ENCODE data around the gene FBXO38.

Gene FBXO38, protein sequence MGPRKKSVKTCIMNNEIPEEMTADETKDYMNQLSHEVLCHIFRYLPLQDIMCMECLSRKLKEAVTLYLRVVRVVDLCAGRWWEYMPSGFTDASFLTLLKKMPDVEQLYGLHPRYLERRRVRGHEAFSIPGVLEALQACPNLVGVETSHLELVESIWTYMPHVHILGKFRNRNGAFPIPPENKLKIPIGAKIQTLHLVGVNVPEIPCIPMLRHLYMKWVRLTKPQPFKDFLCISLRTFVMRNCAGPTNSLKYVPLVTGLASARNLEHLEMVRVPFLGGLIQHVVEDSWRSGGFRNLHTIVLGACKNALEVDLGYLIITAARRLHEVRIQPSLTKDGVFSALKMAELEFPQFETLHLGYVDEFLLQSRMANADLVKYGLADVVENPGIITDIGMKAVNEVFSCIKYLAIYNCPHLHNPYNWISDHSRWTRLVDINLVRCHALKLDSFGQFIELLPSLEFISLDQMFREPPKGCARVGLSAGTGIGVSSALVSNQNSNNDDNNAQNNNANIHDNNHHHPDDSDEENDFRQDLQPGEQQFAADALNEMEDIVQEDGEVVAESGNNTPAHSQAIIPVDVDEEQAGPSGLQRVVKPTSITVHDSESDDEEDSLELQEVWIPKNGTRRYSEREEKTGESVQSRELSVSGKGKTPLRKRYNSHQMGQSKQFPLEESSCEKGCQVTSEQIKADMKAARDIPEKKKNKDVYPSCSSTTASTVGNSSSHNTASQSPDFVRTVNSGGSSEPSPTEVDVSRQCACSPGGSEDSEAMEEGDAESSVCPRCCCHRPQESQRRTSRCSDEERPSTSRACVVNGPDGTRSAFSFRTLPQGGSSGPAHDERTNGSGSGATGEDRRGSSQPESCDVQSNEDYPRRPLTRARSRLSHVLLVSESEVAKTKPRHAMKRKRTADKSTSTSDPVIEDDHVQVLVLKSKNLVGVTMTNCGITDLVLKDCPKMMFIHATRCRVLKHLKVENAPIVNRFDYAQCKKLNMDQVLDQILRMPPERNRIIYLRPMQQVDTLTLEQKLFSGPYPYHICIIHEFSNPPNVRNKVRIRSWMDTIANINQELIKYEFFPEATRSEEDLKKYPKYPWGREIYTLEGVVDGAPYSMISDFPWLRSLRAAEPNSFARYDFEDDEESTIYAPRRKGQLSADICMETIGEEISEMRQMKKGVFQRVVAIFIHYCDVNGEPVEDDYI

DNA sequence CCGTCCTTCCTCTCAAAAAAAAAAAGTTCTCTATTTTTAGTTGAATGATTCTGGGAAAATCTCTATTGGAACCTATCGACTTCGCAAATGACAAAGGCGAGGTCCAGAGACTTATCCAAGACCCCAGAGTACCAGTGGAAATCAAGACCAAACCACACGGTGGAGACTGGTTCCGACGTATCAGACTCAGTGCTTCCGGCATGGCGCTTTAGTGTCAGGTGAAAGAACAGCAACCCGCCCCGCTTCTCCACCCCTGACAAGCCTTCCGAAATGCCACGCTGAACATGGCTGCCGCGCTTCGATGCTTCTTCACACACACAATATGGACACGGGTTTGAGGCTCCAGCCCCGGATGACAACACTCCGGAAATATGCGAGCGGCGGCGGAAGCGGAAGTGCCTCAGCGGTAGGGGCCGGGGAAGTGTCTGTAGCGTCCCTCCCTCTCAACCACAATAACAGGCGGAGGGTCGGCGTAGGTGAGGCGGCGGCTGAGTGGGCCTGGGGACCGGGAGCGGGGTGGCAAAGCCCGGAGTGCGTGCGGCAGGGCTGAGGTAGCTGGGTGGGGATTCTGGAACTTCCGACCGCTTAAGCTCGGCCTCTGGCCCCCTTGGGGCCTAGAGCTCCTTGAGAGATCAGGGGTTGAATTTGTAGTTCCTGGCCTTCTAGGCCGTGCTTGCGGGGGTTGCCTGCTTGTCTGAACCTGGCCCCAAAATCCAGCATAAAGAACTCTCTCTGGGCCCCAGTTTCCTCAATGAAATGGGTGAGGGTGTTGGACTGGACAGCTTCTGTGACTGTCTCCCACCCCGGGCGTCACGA is at the start of gene FBXO38:
Gene FBXO38 (plus strand): TSS at position 395 of the 816 bp plus-strand sequence. CDS start 10,819 bp downstream, outside the sequence.
- DNase-seq (ENCODE audit: low read depth): peak; percentile 96

DNA sequence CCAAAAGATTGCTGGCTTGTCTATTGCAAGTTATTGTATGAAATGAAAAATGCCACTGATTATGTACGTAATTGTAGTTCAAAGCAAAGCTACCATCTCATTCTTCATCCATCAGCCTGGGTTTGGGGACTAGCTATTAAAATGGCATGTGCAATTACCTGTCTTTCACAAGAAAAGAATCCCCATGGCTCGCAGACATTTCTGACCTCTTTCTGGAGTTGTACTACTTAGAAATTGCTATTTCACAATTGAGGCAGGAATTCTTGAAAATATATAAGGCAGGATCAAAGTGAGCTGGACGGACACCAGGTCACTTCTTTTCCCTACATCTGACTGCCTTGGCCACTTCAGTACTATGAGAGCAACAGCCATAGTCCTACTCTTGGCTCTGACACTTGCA is 48.5 kb upstream of the FBXO38 start, which contains the start of gene SPINK9:
Gene SPINK9 (plus strand): TSS at position 301 of the 400 bp plus-strand sequence. CDS start 55 bp downstream, at position 356.
- DNase-seq (ENCODE audit: low read depth): no peak

DNA sequence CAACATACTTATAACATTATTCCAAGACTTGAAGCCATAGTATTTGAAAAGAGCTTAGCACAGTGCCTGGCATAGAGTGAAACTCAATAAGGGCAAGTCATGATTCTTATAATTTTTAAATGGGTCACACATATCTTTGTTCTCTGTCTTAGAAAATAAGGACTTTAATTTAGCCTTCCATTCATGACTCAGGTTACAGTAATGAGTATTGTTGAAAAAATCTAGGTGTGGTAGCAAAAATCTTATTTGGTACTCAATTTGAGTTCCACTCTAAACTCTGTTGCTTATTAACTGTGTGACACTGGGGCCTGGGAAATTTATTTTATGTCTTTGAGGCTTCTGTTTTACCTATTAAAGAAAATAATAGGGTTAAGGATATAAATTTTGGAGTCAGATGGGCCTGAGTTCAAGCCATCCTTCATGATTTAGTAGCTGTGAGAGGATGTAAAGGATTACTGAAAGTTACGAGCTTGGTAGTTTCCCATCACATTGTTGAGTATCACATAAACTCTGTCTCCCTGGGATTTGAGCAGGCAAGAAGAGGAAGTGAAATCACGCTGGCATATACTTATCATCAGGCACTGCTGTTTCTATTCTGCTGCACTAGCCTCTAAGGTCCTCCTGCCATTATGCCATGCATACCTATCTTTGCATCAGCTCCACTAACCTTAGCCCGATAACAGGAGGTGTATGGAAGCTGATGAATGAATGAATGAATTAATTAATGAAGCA is 46.9 kb upstream of the FBXO38 start:
- DNase-seq (ENCODE audit: low read depth): no peak

DNA sequence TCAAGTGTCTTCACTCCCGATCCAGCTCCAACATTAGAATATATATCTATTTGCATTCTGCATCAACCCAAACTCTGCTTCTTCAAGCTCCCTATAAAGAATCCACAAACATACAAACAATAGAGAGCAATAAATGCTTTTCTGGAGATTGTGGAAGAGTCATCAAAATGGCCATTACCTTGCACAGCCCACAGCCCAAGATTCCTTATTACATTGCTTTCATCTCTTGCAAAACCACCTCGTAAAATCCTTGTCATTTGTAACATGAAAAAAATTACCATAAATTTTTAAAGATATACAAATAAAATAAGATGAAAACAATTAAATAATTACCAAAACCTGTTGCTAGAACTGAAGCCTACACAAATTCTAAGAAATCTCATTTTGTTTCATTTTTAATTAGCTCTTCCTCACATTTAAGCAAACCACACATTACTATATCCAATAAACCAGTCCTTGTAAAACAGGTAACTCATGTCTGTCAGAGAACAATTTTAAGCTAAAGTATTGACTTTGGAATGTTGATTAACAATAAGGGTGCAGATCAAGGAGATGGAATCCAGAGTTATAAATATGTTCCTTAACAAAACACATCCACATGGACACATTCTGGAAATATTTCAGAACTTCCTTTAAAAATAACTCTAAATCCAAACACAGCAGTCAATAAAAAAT is 41.2 kb upstream of the FBXO38 start:
- no peak for DNase-seq (ENCODE audit: low read depth)

DNA sequence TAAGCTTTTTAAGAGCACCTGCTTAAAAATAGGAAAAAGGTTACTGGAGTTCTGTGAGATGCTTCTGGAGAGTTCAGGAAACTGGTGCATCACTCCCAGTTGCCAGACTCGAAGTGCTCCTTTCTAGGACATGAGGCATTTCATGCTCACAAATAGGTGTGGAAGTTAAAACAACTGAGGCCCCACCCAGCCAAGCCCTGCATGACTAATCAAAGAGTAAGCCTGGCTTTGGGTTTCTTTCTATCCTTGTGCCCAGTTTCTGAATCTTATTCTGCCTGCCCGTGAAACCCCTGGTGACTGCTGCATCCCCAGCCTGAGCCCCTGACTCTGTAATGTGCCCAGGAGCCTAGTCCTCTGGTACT is 40.7 kb upstream of the FBXO38 start:
- no peak for DNase-seq (ENCODE audit: low read depth)

DNA sequence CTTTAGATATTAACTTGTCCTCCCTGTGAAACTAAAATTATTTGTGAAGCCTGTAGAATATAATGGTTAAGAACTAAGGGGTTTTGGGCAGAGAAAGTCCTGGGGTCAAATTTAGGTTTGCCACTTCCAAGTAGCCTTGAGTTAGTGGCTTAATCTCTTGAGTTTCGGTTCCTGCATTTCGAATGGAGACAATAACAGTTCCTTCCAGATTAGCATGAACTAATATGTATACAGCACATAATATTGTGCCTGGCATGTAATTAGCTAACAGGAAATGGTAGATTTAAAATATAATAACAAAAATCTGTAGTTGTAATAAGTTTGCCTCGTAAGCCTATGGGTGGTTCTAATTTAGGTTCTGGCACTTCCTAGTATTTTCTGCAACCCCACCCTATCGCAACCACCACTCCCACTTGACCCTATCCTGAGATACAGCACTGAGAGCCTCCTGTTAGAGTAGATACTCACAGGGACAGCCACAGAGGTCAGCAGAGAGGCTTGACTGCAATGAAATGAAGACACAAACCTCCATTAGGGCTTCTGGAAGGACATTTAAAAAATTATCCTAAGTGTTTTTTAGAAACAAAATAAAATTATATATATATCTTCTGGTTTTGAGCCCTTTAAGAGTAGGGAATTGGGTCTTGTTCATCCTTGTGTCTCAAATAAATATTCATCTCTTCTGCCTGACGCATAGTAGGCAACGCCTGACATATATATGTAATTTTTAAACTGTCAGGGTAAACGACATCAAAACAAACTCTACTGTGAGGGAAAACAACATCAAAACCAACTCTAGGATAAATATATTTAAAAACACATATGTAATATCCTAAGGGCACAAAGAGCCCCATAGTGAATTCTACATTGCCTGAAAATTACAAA is 39.9 kb upstream of the FBXO38 start:
- DNase-seq (ENCODE audit: low read depth): no peak

DNA sequence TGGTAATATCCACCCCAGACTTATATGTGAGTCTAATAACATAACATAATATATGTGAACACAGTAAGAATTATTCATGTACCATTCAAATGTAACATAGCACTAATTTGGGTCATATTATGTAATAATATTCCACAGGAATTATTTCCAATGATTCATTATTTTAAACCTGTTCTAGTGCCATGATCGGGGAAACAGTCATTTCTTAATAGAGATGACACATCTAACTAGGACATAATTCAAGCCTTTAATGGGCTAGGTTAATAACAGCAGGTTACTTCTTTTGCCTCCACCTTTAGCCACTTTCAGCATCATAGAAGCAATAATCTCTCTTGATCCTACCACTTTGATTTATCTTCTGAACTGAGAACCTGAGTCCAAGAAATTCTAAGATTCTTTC is 36.1 kb upstream of the FBXO38 start:
- DNase-seq (ENCODE audit: low read depth): no peak

DNA sequence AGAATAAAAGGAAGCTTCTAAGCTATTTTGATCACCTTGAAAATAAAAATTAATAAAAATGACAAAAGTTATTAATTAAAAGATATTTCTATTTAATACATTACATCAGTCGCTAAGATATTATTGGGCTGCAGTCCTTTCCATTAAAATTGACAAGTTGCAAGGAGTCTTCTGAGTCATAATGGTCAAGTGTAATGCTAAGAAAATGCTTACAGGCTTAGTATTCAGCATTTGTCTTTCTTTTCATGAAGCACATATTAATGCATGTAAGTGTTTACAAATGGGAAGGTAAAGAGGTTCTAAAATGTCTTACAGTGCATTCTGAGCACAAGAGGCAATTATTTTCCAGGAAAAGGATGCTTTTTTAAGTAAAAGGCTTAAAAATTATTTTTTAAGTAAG is 31.1 kb upstream of the FBXO38 start:
- no peak for DNase-seq (ENCODE audit: low read depth)

DNA sequence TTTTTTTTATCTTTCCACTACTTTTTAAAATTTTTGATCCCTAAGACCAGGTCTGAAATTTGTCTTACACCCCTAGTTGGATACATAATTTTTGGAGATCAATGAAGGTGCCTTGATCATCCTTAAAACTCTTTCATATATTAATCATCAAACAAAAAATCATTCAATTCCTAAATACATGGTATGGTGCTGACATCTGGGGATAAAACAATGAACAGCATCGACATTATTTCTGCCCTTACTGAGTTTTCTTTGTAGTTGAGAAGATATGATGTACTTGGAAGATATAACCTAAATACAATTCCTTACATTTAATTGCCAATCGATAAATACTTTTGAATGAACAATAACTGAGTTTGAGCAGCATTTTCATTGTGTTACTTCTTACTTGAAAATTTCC is 30.1 kb upstream of the FBXO38 start:
- no peak for DNase-seq (ENCODE audit: low read depth)

DNA sequence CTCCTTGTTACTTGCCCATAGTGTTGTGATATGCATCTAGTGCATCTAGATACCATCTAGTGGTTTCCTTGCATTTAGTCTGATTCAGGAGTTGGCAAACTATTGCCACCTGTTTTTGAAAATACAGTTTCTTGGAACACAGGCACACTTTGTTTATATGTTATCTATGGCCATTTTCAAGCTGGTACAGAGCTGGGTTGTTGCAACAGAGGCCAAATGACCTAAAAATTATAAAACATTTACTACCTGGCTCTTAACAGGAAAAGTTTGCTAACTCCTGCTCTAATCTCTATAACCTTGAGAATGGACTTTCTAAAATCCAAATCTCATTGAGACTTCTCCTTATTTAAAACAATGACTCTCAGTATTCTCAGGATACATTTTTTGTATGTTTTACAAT is 19.4 kb upstream of the FBXO38 start:
- no peak for DNase-seq (ENCODE audit: low read depth)

DNA sequence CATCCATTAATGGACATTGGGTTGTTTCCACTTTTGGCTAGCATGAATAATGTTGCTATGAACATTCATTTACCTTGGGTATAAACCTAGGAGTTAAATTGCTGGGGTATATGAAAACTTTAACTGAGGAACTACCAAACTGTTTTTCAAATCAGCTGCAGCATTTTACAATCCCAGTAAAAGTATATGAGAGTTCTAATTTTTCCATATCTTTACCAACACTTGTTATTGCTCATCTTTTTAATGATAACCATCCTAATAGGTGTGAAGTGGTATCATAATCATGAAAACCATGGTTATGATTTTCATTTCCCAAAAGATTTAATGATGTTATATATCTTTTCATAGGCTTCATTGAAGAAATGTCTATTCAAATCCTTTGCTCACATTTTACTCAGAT is 15.5 kb upstream of the FBXO38 start:
- no peak for DNase-seq (ENCODE audit: low read depth)

DNA sequence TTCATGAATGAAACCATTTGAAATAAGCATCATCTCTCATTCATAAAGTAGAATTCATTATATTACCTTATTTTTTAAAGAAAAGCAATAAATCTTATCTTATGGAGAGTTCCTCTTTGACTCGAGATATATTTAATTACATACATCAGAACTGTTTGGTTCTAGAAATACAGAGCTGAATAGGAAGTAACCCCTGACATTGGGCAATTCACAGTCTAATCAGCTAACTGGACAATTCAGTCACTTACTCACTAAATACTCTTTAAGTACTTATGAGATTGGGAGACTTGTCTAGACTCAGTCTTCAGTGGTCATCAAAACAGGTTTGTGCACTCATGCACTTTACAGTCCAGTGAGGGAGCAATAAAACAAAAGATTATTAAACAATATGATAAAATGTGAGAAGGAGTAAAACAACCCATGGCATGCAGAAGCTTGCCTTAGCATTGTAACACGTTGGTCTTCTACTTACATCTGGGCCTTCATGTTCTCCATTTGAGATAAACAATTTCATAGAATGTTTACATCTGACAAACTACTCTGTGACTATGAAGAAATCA is 11.5 kb upstream of the FBXO38 start:
- DNase-seq (ENCODE audit: low read depth): no peak

DNA sequence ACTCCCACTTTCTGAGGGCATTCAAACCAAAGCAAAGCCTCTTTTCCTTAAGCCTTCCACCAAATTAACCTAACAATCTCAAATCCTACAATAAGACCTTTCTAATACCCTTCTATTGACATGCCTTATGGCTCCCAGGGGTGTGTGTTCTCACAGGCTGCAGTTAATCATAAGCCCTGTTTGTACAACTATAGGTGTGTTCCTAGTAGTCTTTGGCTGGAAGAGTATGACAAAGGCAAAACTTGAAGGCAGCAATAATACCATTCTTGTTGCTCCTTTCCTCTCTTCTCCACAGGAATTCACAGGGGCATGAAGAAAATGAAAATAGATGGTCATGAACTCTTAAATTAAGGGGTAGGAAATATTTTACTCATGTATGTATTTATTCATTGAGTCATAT is 10.9 kb upstream of the FBXO38 start:
- DNase-seq (ENCODE audit: low read depth): no peak

DNA sequence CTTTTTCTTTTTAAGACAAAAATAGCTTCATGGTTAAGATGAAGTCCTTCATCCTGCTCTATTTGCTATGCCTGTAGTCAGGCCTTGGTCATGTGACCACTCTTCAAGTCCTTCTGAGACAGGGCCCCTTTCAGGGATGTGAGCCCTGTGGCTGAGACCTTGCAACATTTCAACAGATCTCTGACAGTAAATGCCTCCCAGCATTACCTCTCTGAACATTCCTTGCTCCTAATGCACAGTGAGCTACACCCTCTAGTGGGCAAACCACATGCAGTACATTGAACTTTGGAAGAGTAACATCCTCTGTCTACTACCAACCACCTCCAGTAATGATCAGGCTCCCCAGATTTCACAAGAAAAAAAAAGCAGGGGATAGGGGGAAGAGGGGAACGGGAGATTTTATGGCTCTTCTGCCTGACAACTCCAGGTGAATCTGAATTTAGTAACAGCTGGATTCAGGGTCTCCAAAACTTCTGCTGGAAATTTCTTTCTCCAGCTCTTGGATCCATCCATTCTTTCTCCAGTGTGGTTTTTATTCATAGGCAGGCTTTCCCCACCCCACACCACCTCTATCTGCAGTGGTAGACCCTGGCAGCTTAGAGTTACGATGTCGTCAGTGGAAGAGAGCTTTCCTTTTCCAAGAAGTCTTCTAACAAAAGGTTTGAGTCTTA is 8.9 kb upstream of the FBXO38 start:
- no peak for DNase-seq (ENCODE audit: low read depth)

DNA sequence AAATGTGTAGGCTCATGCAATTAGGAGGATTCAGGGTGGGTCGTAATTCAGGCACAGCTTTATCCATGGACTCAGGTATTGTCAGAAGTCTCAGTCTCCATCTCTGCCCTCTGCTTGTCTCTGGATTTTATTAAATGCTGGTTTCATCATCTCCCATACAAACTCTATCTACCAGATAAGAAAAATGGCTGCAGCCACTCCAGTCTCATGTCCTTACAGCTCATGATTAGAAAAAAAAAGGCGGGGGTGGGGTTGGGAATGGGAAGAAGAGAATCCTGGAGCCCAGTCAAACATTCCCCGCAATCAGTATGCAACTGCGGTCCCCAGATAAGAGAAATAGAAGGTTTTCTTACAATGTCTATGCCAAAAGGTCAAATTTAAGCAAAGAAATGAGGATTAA is 7.6 kb upstream of the FBXO38 start:
- DNase-seq (ENCODE audit: low read depth): no peak

DNA sequence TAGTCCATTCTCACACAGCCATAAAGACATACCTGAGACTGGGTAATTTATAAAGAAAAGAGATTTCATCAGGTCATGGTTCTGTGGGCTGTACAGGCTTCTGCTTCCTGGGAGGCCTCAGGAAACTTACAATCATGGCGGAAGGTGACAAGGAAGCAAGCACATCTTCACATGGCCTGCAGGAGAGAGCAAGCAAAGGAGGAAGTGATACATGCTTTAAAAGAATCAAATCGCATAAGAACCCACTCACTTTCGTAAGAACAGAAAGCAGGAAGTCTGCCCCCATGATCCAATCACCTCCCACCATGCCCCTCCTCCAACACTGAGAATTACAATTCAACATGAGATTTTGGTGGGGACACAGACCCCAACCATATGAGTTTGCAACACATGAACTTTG is 5.1 kb upstream of the FBXO38 start:
- no peak for DNase-seq (ENCODE audit: low read depth)

DNA sequence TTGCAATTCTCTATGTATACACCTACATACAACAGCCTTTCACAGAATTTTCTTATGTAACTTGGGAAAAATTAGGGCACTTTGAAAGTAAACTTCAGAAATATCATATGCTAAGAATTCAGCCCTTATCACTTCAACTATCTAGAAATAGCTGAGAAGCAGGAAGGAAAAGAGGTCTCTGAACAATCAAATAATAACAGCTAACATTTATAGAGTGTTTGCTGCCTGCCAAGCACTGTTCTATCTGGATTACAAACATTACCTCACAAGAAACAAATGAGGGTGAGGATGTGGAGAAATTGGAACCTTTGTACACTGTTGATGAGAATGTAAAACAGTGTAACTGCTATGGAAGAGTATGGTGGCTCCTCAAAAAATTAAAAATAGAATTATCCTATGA is 4.4 kb upstream of the FBXO38 start:
- no peak for DNase-seq (ENCODE audit: low read depth)

DNA sequence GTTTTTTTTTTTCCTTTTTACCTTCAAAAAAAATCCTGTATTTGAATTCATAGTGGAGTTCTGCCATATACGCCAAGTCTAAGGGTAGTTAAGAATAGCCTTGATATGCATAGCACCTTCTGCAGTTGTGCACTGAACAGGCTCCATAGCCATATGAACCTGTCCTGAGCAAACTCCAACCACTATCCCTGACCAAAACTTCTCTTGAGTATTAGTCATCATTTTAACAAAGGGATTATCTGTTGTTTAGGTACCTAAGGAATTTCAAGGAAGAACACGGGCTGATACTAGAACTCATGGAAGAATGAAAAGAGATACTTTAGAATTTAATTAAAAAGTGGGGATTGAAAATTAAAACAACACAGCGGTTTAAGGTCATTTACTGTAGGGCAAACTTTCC is 1.9 kb upstream of the FBXO38 start:
- no peak for DNase-seq (ENCODE audit: low read depth)
